Smooth muscle cell (in vitro differentiated cells): ENCODE measurements around the gene IL5. TPM values are rescaled to one million over a fixed set of nuclear protein-coding genes. Genes with fewer than 3 reads are reported as not detected.
"Not testable (repeated sequence)": the region's sequence is repeated elsewhere in the genome, so short reads cannot be mapped to it uniquely, and the experiment has no call there.

Experiments
- DNase-seq: peaks from one replicate; lab custom pipeline; 2025; ENCODE audit not compliant: unreplicated experiment; lab: John Stamatoyannopoulos, UW
- H2AFZ ChIP-seq: fragments of 200-600 bp; sonication (generic); 2 replicates; pipeline ENCODE4 v1.6.0; 2016; ENCODE audit warnings: antibody characterized with exemption, low read depth, mild to moderate bottlenecking
- H3F3A ChIP-seq: fragments of 200-600 bp; sonication (generic); 2 replicates; pipeline ENCODE4 v1.6.0; 2017; ENCODE audit warnings: antibody characterized with exemption, low read depth
- H3K27ac ChIP-seq: fragments of 200-600 bp; sonication (generic); 2 replicates; pipeline ENCODE4 v1.5.1; 2016; ENCODE audit warnings: low read depth, mild to moderate bottlenecking
- H3K27me3 ChIP-seq: fragments of 200-600 bp; sonication (generic); 2 replicates; pipeline ENCODE4 v1.6.1; 2016; ENCODE audit warnings: low read depth, mild to moderate bottlenecking
- H3K36me3 ChIP-seq: fragments of 200-600 bp; sonication (generic); 2 replicates; pipeline ENCODE4 v1.5.1; 2016; ENCODE audit warnings: low read depth
- H3K4me1 ChIP-seq: fragments of 200-600 bp; sonication (generic); 2 replicates; pipeline ENCODE4 v1.5.1; 2016; ENCODE audit warnings: low read depth
- H3K4me2 ChIP-seq: fragments of 200-600 bp; sonication (generic); 2 replicates; pipeline ENCODE4 v1.6.0; 2016; ENCODE audit warnings: mild to moderate bottlenecking
- H3K4me3 ChIP-seq: fragments of 200-600 bp; sonication (generic); 2 replicates; pipeline ENCODE4 v1.5.1; 2016; ENCODE audit warnings: mild to moderate bottlenecking
- H3K79me2 ChIP-seq: fragments of 200-600 bp; sonication (generic); 2 replicates; pipeline ENCODE4 v1.6.0; 2016; ENCODE audit warnings: low read depth, mild to moderate bottlenecking
- H3K9ac ChIP-seq: fragments of 200-600 bp; sonication (generic); 2 replicates; pipeline ENCODE4 v1.6.0; 2016; ENCODE audit warnings: low read depth
- H3K9me3 ChIP-seq: fragments of 200-600 bp; sonication (generic); replicated peaks from 2 replicates; pipeline ENCODE4 v1.5.1; 2016; ENCODE audit warnings: low read depth
- H4K20me1 ChIP-seq: fragments of 200-600 bp; sonication (generic); 2 replicates; pipeline ENCODE4 v1.6.0; 2016; ENCODE audit warnings: low read depth
- CTCF ChIP-seq: fragments of 200-600 bp; sonication (generic); IDR thresholded peaks from 2 replicates; pipeline ENCODE4 v1.5.1; 2017; ENCODE audit warnings: borderline replicate concordance, mild to moderate bottlenecking, antibody characterized with exemption; ENCODE audit not compliant: insufficient read depth, poor library complexity, severe bottlenecking
- WGBS: methylation state at CpG from one replicate; pipeline ENCODE4 v1.1.7; 2016; ENCODE audit warnings: low lambda C conversion rate; 5-methylcytosine and 5-hydroxymethylcytosine counted together
- polyA plus RNA-seq: library from polyadenylated mRNA; unstranded; fragments of >200 nt; fragmentation: Nextera tagmentation; extraction: Ambion mirVana; gene quantifications from 2 replicates; pipeline ENCODE4 v1.2.1, GENCODE V29; 2016
- total RNA-seq: library from RNA; depleted of rRNA; stranded (reverse); fragments of >200 nt; gene quantifications from 2 replicates; pipeline ENCODE4 v1.2.3, GENCODE V29; 2014

Gene IL5
- total and polyA plus RNA-seq, 2 experiments from 2014 or later = not detected

GRCh38 chr5:132526974-132527564 lies 16.3 kb downstream of the IL5 start:
- DNase-seq = no peak
- no peaks in the 10 kb centered on the region for H3F3A ChIP-seq
- TF ChIP-seq CTCF = no peak
- WGBS = 66% methylated on average over 8 of the region's 8 CpGs
- no peaks in the 10 kb centered on the region for H3K9me3 ChIP-seq
- H2AFZ ChIP-seq = peak overlapping the region; percentile 83
- no peaks in the 10 kb centered on the region for H3K79me2 ChIP-seq
- H3K4me1 ChIP-seq = no peaks in the 10 kb centered on the region
- no peaks in the 10 kb centered on the region for H4K20me1 ChIP-seq
- H3K9ac ChIP-seq = no peak overlapping the region
- no peak overlapping the region for H3K27ac ChIP-seq
- peaks cover 24% of the 10 kb centered on the region for H3K27me3 ChIP-seq
- H3K4me2 ChIP-seq = peak overlapping the region; percentile 84
- H3K36me3 ChIP-seq = no peaks in the 10 kb centered on the region
- peak overlapping the region; percentile 37 for H3K4me3 ChIP-seq

GRCh38 chr5:132526290-132526973 lies 16.9 kb downstream of the IL5 start:
- no peaks in the 10 kb centered on the region for H3K36me3 ChIP-seq
- no peaks in the 10 kb centered on the region for H4K20me1 ChIP-seq
- H3K27me3 ChIP-seq = peaks cover 17% of the 10 kb centered on the region
- DNase-seq = no peak
- WGBS = 38% methylated on average over 11 of the region's 11 CpGs
- H3K27ac ChIP-seq = no peak overlapping the region
- peak overlapping the region; percentile 37 for H3K4me3 ChIP-seq
- H2AFZ ChIP-seq = peak overlapping the region; percentile 83
- H3K9ac ChIP-seq = no peak overlapping the region
- no peaks in the 10 kb centered on the region for H3K4me1 ChIP-seq
- no peaks in the 10 kb centered on the region for H3K9me3 ChIP-seq
- peak overlapping the region; percentile 84 for H3K4me2 ChIP-seq
- H3F3A ChIP-seq = no peaks in the 10 kb centered on the region
- TF ChIP-seq CTCF = peak; percentile 83
- no peaks in the 10 kb centered on the region for H3K79me2 ChIP-seq

GRCh38 chr5:132525299-132525724 lies 18.0 kb downstream of the IL5 start:
- Histone ChIP-seq H3K27ac (no peak overlapping the region), H3K79me2 (no peaks in the 10 kb centered on the region), H2AFZ (no peak overlapping the region), H3K4me1 (no peaks in the 10 kb centered on the region), H3K4me3 (no peak overlapping the region), H3K27me3 (peaks cover 6% of the 10 kb centered on the region), H3K9ac (no peak overlapping the region), H3K4me2 (no peak overlapping the region), H4K20me1 (no peaks in the 10 kb centered on the region), H3K36me3 (no peaks in the 10 kb centered on the region), H3K9me3 (no peaks in the 10 kb centered on the region), H3F3A (no peaks in the 10 kb centered on the region)
- DNase-seq = no peak
- TF ChIP-seq CTCF = no peak

- H2AFZ ChIP-seq, H3K4me1 ChIP-seq, H3K79me2 ChIP-seq, H3K36me3 ChIP-seq, H3F3A ChIP-seq, H3K9ac ChIP-seq, DNase-seq, H3K9me3 ChIP-seq, H4K20me1 ChIP-seq, H3K4me3 ChIP-seq, H3K27me3 ChIP-seq, H3K27ac ChIP-seq, H3K4me2 ChIP-seq: not testable (repeated sequence)
- WGBS = 88% methylated on average over 5 of the region's 5 CpGs
These were observed 18.4 kb downstream of the IL5 start for GRCh38 chr5:132524877-132525276.

GRCh38 chr5:132522067-132522466 lies 21.3 kb downstream of the IL5 start:
- not testable (repeated sequence) for H3K36me3 ChIP-seq, H2AFZ ChIP-seq, H3K4me2 ChIP-seq, H3K9me3 ChIP-seq, H3K4me1 ChIP-seq, H4K20me1 ChIP-seq, H3K27me3 ChIP-seq, H3K79me2 ChIP-seq, H3K4me3 ChIP-seq, H3K9ac ChIP-seq, H3K27ac ChIP-seq, DNase-seq, H3F3A ChIP-seq
- 86% methylated on average over 1 of the region's 1 CpG for WGBS

- H3K27ac ChIP-seq, H3K4me2 ChIP-seq, H2AFZ ChIP-seq, H3K4me3 ChIP-seq, H3K27me3 ChIP-seq, DNase-seq, H4K20me1 ChIP-seq, H3K9me3 ChIP-seq, H3K9ac ChIP-seq, H3K36me3 ChIP-seq, H3K4me1 ChIP-seq, H3K79me2 ChIP-seq, H3F3A ChIP-seq: not testable (repeated sequence)
- WGBS = 92% methylated on average over 8 of the region's 25 CpGs
These were observed 29.5 kb downstream of the IL5 start for GRCh38 chr5:132513618-132514336.
